NCI-H446 (cell line): ENCODE measurements around the gene SPCS3.
"Not testable (repeated sequence)": the region's sequence is repeated elsewhere in the genome, so short reads cannot be mapped to it uniquely, and the experiment has no call there.

ENCODE experiments used
- DNase-seq, 2 experiments: peaks; one replicate each; lab custom pipeline; 2025; lab: John Stamatoyannopoulos, UW

SPCS3 gene

DNA sequence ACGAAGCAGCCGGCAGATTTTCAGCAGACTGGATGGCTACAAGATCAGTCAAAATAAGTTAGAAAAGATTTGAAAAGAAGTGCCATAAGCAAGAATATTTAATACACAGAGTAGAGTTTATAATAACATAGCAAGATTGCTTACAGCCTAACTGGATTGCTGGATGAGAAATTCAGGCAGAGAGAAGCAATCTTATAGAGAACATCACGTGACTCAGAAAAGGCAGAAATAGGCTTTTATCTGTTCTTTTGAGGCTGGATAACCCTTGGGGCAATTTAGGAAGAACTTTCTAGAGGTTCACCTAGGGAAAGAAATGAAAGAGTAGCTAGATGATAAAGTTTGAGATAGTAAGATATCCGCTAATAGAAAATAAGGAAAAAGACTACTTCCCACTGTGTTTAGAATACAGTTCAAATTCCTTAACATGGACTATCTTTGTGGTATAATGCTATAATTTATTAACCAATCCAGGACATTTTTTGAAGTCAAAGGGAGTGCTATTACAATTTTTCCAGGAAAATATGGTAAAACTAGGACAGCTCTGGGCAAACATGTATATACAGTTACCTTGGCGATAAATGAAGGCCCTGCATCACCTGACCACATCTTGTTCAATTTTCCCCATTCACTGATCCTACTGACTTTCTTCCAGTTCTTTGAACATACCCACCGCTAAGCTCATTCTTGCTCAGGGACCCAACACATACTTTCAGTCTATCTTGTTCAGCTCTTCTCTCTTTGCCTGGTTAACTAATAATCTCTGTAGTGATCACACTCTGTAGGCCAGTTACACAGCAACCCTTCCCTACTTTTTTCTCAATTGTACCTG is 12.7 kb upstream of the SPCS3 start:
- DNase-seq, result no peak

DNA sequence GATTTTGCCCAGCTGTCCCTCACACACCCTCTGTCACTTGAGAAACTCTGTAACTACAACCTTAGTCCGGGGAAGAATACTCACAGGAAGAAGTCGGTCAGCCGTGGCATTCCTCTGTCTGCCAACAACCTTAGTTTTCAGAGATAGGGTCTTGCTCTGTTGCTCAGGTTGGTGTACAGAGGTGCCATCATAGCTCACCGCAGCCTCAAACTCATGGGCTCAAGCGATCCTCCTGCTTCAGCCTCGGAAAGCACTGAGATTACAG is 12.2 kb upstream of the SPCS3 start:
- DNase-seq, result no peak

DNA sequence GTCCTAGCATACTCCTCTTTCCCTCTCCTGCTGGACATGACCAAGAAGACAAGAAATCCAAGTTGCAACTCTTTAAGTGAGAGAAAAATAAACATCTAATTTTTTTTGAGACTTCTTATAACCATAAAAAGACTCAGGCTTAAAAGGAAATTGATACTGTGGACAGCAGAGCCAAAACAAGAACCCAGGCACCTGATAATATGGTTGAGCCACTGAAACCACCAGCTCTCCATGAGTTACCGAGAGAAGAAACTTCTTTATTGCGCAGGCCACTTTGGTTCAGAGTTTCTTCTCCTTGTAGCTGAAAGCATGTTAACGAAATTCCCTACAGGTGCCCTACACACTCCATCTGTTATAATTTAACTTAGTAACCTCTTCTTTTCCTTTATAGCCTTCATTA is 11.3 kb upstream of the SPCS3 start:
- DNase-seq, result no peak

DNA sequence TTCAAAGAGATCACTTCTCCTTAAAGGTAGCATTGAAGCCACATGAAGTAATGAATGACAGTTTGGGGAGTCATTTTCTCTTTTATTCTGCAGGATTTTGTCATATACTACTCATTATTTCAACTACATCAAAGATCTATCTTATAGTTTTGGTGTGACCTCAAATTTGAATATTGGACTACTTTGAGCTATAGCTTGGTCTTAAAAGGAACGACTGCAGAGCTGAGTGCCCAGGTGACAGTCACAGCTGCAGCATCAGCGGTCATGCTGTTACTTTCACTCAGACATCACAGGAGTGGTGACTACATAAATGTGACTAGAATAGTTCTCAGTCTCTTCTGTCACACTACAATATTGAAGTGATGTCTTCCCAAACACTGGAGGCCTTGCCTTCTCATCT is 10.7 kb upstream of the SPCS3 start:
- no peak for DNase-seq

DNA sequence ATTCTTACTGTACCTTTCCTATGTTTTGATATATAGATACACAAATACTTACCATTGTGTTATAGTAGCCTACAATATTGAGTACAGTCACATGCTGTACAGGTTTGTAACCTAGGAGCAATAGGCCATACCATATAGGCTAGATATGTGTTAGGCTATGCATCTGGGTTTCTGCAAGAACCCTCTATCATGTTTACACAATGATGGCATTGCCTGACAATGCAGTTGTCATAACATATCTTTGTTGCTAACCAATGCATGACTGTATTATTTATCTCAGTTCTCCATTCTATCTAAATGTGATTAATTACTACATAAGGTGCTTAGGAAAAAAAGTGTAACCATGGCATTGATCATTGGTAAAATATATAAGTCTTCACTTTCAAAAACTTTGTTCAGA is 10.0 kb upstream of the SPCS3 start:
- no peak for DNase-seq

DNA sequence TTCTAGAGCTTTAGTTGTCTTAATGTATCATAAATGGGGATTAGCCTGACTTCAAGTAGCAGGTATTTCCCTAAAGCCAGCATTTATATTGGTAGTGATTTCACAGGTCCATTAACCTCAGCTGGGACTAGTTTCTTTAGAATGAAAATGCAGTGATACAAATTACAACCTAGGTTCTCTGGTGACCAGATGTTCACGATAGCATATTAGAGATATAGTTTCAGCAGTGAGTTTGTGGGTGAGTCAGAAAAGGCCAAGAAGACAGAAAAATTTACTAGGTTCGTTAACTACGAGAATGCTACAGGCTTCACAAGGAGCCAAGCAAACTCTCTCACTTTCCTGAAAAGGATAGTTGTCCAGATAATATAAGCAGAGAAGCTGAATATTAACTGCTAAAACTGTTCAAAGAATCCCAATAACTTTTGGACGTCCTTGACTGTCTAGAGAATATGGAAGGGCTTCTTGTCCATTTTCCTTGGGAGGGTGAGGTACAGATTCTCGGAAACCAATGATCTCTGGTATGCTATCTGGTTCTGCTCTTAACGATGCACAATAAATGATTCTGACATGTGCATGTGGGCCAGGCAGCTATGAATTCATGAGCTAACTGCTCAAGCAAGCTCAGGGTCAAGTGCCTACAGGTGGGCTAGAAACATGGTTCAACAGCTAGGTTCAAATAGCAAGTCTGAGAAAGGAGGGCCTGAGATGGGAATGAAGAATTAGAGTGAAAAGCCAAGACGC is 6.0 kb upstream of the SPCS3 start:
- no peak for DNase-seq

DNA sequence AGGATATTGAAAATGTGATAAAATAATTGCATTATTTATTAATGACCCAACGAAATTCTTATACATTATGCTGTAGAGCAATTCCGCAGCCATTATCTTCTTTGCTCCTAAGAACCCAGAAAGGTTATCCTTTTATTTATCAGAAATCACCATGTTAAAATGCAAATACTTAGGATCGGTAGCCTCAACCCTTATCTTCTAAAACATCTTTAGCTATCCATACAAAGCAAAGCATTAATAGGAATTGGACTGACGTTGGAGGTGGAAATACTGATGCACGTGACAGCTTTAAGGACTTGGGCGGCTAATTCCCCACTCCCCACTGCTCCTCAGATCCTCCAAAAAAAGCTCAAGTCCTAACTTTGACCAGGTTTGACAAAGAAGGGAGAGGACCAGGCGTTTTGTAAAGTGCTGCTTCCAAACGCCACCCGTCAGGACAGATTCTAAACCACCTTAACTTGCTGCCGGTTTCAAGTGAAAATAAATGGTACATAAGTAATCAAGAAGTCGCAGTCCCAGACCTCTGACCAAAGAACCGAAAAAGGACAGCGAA is 539 bp upstream of the SPCS3 start:
- no peak for DNase-seq

DNA sequence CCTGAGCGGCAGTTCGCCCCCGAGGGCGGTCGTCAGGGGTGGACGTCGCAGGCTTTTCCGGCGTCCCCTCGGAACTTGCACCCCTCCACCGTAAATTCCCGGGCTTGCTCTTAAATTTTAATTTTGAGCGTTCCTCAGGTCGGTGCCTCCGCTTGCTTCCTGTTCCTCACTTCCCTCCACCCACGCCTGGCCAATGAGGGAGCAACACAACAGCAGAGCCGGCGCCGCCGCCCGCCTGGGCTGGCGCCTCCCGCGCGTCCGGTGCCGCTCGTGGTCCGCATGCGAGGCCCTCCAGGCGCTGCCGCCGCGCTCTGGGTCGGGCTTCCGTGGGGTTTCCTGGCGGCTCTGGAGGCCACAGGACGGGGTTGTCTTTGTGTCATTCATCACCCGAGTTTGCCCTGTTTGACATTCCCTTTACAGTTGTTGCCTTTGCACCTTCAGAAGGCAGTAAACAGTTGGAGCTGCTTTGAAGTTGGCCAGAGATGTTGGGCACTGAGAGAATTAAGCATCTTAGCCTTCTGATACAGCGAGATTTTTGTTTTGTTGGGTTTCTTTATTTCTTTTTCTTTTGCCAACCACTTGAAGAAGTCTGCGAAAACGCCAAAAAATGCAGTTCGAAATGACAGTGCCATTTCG is 692 bp downstream of the SPCS3 start:
- DNase-seq, result peak; percentile 46 to 78

DNA sequence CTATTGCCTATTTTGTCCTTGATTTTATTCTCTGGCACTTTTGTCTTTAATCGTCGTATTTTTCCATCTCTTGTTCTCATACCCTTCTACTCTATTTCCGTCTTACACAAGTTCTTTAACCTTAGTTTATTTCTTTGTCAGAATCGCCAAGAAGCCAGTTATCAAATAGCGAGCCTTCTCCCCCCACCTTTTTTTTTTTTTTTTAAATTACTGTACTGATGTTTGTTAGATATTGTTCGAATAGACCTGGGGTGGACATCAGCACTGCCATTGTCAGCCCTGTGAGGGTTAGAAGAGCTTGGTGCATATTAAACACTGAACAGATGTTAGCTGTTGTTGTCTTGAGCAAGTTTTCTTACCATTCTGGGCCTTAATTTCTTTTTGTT is 1.2 kb downstream of the SPCS3 start:
- no peak for DNase-seq

DNA sequence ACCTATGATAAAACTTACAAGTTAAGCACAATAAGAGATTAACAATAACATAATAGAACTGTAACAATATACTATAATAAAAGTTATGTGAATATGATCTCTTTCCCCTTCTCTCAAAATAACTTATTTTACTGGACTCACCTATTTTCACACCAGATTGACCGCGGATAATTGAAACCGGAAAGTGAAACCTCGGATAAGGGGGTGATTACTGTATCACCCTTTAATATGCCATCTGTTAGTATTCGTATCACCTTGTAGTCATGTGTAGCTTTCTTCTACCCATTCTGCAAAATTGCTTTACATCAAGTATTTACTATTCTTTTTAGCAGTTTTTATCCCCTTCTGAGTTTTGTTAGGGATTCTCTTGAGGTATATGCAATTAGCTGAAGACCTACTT is 1.8 kb downstream of the SPCS3 start:
- DNase-seq, result no peak

DNA sequence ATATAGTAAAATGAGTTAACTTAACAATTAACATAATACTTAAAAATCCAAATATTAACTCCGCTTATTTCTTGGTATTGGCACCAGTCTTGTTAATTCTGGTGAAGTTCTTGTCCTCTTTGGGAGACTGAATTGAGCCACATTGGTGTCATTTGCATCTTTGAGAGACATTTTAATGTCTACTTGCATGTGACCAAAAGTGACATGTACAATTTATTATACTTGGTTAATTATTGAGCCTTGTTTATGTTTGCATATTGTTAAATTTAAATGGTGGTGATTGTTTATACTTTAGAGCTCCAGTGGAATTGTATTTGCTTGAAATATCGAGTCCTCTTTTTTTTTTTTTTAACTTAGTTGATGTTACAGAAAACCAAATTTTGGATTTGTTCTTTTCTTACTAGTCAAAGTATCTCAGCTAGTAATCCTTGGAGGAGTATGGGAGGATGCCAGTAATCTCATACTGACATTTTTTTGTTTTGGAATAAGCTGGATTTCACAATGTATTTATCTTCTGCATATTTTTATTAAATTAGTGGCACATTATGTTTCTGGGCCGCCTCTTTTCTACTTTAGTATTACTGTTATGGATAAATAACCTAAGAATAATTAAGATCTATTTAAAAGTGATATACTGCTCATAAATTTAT is 3.9 kb downstream of the SPCS3 start:
- no peak for DNase-seq

DNA sequence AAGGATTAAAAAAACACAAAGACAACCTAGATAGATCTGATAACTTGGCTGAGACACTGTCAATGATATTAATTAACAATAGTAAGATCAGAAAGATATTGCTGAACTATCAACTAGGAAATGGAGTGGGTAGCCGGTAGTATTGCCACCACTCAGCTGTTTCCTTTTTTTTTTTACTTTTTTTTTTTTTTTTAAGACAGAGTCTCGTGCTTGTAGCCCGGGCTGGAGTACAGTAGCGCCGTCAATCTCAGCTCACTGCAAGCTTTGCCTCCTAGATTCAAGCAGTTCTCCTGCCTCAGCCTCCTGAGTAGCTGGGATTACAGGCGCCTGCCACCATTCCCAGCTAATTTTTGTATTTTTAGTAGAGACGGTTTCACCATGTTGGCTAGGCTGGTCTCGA is 5.1 kb downstream of the SPCS3 start:
- DNase-seq, result not testable (repeated sequence)

DNA sequence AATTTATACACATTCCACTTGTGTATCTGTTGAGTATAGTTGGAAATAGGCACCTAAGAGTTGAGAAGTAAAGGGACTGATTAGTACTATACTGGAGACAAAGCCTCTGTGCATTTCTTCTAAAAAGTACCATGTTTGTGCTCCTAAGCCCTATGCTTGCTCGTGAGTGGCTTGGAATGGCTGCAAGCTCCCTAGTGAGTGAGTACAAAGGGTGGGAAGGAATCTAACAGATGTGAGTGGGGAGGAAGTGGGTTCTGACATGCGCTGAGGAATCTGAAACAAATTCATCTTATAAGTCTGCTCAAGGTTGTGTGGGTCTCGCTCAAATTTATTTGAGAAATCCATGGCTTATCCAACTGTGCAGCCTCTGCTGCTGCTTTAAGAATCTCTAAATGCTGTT is 13.3 kb downstream of the SPCS3 start:
- no peak for DNase-seq

DNA sequence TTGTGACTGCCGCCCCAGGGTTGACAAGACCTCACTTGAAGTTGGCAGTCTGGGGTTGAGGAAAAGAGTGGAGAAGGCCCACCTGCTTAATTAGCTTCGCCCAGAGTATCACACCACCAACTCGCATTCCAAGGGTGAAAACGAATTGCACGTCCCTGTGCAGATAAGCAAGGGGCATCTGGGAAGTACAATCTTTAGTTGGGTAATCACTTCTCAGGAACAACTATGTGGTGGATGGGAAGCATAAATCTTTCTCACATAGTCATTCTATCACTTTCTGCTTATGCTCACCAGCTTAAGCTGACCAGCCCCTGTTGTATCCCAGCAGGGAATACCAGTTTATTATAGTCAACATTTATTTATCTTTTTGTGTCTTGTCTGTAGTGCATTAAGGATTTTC is 14.3 kb downstream of the SPCS3 start:
- no peak for DNase-seq

DNA sequence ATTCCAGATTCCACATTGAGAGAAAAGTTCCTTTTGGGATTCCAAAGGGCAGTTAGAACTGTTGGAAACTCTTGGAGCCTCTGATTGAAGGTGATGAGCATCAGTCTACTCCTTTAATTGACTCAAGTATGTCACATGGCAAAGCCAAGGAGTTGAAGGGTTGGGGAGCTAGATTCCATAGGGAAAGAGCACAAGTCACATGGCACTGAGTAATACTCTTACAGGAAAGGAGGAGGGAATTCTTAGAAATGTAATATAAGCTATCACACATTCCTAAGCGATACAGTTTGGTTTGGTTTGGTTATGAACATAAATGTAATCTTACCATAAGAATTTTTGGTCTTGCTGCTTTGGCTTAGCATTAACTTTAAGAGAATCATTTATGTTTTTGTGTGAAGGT is 15.7 kb downstream of the SPCS3 start:
- DNase-seq, result no peak

DNA sequence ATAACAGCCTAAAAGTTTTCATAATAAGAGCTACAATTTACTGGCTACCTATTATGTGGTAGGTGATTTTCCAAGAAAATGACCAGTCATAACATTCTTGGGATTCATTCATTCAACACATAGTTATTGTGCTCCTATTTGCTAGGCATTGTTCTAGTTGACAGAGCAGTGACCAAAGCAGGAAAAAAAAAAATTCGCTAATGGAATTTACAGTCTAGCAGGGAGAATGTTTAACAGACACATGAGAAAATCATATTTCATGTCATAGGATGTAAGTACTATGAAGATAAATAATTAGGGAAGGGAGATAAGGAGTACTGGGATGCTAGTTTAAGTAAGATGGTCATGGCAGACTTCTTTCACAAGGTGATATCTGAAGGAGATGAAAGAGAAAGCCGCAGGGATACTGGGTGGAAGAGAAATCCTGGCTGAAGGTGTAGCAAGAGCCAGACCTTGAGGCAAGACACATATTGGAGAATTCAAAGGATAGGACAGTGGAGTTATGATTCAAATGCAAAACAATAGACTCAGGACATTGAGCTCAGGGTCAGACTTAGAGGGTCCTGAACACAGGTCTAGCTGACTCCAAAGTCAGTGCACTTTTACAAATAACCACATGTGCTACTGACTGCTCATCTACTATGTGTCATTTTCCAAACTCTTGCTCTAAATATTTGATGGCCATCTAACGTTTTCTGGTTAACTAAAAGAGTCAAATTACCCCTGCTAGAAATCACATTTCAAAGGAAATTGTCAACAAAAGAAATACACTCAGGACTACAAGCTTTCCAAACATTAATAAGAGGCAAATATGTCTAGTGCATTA is 20.4 kb downstream of the SPCS3 start:
- no peak for DNase-seq

DNA sequence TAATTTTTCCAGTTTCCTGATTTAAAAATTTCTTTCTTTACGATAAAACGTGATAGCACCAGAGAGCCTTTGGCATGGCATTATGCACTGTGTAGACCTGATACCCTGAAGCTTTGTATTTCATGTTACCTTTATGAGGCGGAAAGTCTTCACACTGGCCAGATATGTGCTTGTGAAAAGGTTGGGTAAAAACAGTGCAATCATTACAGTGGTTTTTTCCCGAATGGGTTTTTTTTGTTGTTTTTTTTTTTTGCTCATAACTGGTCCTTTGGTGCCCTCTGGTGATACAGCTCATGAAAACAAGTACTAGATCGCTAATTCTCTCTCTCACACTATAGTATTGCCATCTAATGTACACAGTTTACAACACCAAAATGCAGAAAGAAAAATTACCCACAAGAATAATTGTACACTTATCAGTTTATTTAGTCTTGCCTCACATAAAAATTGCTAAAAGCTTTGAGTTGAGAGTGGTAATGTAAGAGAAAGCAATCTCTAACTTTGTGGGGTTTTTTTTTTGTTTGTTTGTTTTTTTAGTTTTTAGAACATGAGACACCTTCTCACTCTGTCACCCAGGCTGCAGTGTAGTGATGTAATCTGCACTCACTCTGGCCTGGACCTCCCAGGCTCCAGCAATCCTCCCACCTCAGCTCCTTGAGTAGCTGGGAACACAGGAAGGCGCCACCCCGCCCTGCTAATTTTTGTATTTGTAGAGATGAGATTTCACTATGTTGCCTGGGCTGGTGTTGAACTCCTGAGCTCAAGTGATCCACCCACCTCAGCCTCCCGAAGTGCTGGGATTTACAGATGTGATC is 21.3 kb downstream of the SPCS3 start:
- peak; percentile 51 to 56 for DNase-seq

DNA sequence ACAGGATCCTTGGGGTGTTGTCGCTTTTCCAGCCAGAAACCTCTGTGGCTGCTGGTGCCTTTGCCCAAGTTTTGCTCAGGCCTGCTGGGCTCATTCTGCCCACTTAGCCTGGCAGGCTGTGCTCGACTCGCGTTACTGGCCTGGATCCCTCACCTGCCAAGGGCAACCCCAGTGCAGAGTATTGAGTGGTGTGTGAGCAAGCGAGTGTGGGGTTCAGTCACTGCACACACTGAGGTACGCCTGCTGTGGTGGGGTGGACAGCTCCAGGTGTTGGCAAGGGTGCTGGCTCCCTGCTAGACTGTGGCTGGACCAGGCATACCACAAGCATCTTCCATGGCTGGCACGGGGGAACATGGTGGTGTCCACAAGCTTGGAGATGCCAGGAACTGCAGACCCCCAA is 22.6 kb downstream of the SPCS3 start:
- DNase-seq, result no peak

DNA sequence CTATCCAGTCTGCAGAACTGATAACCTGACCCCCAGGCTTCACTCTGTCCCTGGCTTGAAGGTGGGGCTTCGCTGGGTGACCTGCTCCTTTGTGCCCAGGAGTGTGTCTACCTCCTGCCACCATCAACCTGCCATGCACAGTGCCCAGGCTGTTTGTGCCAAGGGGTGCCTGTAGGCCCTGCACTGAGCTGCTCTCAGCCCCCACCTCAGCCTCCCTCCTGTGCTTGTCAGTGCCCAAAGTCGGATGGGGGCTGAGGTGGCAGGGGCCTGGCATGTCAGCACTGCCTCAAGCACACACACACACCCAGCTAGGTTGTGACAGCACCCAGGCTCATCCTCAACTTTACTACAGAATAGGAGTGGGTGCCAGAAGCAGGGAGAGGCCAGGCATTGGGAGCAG is 23.5 kb downstream of the SPCS3 start:
- no peak for DNase-seq

DNA sequence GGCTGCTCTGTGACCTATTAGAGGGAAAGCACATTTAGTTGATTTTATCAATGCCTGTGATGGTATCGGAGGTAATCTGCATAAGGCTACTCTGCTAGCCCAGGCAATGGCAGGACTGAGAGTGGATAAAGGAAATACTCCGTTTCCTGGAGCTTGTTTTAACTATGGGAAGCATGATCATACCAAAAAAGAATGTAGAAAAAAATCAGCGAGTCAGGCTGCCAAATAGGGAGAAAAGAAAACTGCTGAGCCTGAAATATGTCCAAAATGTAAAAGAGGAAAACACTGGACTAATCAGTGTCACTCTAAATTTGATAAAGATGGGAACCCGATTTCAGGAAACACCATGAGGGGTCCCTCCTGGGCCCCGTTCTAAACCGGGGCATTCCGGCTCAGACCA is 25.6 kb downstream of the SPCS3 start:
- not testable (repeated sequence) for DNase-seq

DNA sequence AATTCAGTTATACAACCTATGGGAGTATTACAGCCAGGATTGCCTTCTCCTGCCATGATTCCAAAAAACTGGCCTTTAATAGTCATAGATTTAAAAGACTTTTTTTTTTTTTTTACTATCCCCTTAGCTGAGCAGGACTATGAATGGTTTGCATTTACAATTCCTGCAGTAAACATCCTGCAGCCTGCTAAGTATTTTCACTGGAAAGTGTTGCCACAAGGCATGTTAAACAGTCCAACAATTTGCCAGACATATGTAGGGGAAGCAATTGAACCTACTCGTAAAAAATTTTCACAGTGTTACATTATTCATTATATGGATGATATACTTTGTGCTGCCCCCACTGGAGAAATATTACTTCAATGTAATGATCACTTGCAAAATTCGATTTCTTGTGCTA is 27.1 kb downstream of the SPCS3 start:
- not testable (repeated sequence) for DNase-seq
